Keratinocyte (primary cell): ENCODE results near the gene SDK2. TPM values are rescaled to one million over a fixed set of nuclear protein-coding genes. Genes with fewer than 3 reads are reported as not detected.

Experiments
- DNase-seq: peaks from one replicate; pipeline ENCODE4 v3.0.0-alpha.2; 2011; ENCODE audit warnings: low read depth, missing footprints, low spot score
- FAIRE-seq: peaks from 2 replicates; lab custom pipeline; 2011; peaks lifted over from hg19 to GRCh38; lab: Jason Lieb, UNC
- H2AFZ ChIP-seq: 2 replicates; pipeline ENCODE4 v1.6.0; 2012; ENCODE audit warnings: low read length, control low read depth, inconsistent platforms; ENCODE audit not compliant: control insufficient read depth
- H3K27ac ChIP-seq: 2 replicates; pipeline ENCODE4 v1.5.1; 2011; ENCODE audit warnings: low read length; ENCODE audit not compliant: control insufficient read depth, insufficient read depth
- H3K27me3 ChIP-seq: 3 replicates; pipeline ENCODE4 v1.6.0; 2011; ENCODE audit warnings: low read length; ENCODE audit not compliant: control insufficient read depth, insufficient read depth; ENCODE audit errors: extremely low read depth
- H3K36me3 ChIP-seq, 2 experiments: 2 replicates in 1 of 2; 3 replicates in 1 of 2; pipeline ENCODE4 v1.5.1; 2011; ENCODE audit warnings: low read length in 2 of 2, mild to moderate bottlenecking in 1 of 2; ENCODE audit not compliant: control insufficient read depth in 2 of 2, insufficient read depth in 2 of 2; ENCODE audit errors: extremely low read depth in 1 of 2
- H3K4me1 ChIP-seq: 3 replicates; pipeline ENCODE4 v1.5.1; 2011; ENCODE audit warnings: low read length; ENCODE audit not compliant: control insufficient read depth, insufficient read depth; ENCODE audit errors: extremely low read depth
- H3K4me2 ChIP-seq: 3 replicates; pipeline ENCODE4 v1.6.0; 2011; ENCODE audit warnings: low read depth, low read length; ENCODE audit not compliant: control insufficient read depth, insufficient read depth; ENCODE audit errors: extremely low read depth
- H3K4me3 ChIP-seq, 3 experiments: fragments of 200-600 bp in 1 of 3; sonication (generic) in 1 of 3; 2 replicates in 2 of 3; 3 replicates in 1 of 3; pipeline ENCODE4 v1.5.1; 2011 to 2016; ENCODE audit warnings: low read length in 3 of 3, mild to moderate bottlenecking in 3 of 3, control low read depth in 2 of 3, inconsistent platforms in 1 of 3, low read depth in 1 of 3, mixed read lengths in 1 of 3, mixed run types in 1 of 3, moderate library complexity in 1 of 3; ENCODE audit not compliant: control insufficient read depth in 2 of 3, insufficient read depth in 2 of 3; ENCODE audit errors: extremely low read depth in 1 of 3
- H3K79me2 ChIP-seq: 2 replicates; pipeline ENCODE4 v1.6.0; 2012; ENCODE audit warnings: low read length; ENCODE audit not compliant: control insufficient read depth, insufficient read depth
- H3K9ac ChIP-seq: 3 replicates; pipeline ENCODE4 v1.6.0; 2011; ENCODE audit warnings: low read length; ENCODE audit not compliant: control insufficient read depth, insufficient read depth; ENCODE audit errors: extremely low read depth
- H3K9me1 ChIP-seq: 3 replicates; pipeline ENCODE4 v1.6.0; 2011; ENCODE audit warnings: low read length; ENCODE audit not compliant: control insufficient read depth, insufficient read depth; ENCODE audit errors: extremely low read depth
- H3K9me3 ChIP-seq: 2 replicates; pipeline ENCODE4 v1.5.1; 2012; ENCODE audit warnings: low read depth, low read length; ENCODE audit not compliant: control insufficient read depth
- H4K20me1 ChIP-seq: 3 replicates; pipeline ENCODE4 v1.6.0; 2011; ENCODE audit warnings: low read length; ENCODE audit not compliant: control insufficient read depth, insufficient read depth; ENCODE audit errors: extremely low read depth
- EZH2 ChIP-seq: IDR thresholded peaks from one replicate; pipeline ENCODE4 v1.6.1; 2012; ENCODE audit warnings: inconsistent platforms, mild to moderate bottlenecking, low read length, moderate library complexity
- dilution Hi-C: fragments of 300-500 bp; cut with MboI; formaldehyde crosslinking; loops from one replicate; pipeline ENCODE4 v1.7.0; 2020; ENCODE audit warnings: low sequenced_read_pairs; ENCODE audit not compliant: extremely low pct_ligation_motif_present
- polyA plus RNA-seq, 5 experiments: library from polyadenylated mRNA; depleted of rRNA in 3 of 5; stranded (reverse) in 3 of 5; stranded (forward) in 1 of 5; unstranded in 1 of 5; fragments of >200 nt; gene quantifications; 1 replicate in 1 of 5; 2 replicates in 3 of 5; 3 replicates in 1 of 5; pipeline versions ENCODE4 v1.2.1 to v1.2.3, GENCODE V29; 2011 to 2012; ENCODE audit warnings: missing spikeins in 2 of 5, low read depth in 1 of 5, low replicate concordance in 1 of 5
- TF ChIP-seq, protein P1 (sequence below), 3 experiments: IDR thresholded peaks in 1 of 3; conservative IDR thresholded peaks in 1 of 3; optimal IDR thresholded peaks in 1 of 3; 2 replicates in 2 of 3; 3 replicates in 1 of 3; pipeline versions ENCODE3 to v1.5.1; 2011; ENCODE audit warnings: low read length in 3 of 3, mild to moderate bottlenecking in 3 of 3, moderate library complexity in 2 of 3, control low read depth in 1 of 3, inconsistent platforms in 1 of 3; ENCODE audit not compliant: insufficient read depth in 2 of 3; ENCODE audit errors: extremely low read depth in 1 of 3

The SDK2 gene
- polyA plus RNA-seq, 1 donor (not counting 4 experiments of a cell fraction or from before 2014, with no cell fraction given) = 1.8 TPM

DNA sequence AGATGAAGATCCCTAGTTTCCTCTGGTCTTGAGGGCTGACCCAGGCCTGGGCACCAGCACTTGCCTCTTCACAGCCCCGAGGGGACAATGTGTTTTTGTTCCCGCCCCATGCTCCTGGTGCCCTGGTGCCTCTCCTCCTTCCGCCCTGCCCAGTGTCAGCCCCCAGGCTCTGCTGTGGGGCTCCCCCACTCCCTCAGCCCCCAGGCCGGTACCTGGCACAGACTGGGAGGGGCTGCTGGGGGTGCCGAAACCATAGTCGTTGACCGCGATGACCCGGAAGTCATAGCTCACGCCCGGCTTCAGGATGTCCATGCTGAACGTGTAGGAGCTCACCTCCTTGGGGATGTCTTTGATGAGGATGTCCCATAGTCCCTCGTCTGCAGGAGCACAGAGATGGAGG lies 292.0 kb downstream of the SDK2 start:
- Histone ChIP-seq H3K36me3 (no peaks in the 10 kb centered on the region), H3K9me1 (no peaks in the 10 kb centered on the region), H3K27ac (no peak overlapping the region), H3K4me3 (no peak overlapping the region), H3K4me2 (no peak overlapping the region), H3K9me3 (no peaks in the 10 kb centered on the region), H3K27me3 (no peaks in the 10 kb centered on the region), H3K79me2 (no peaks in the 10 kb centered on the region), H4K20me1 (no peaks in the 10 kb centered on the region), H3K9ac (no peak overlapping the region), H2AFZ (no peak overlapping the region), H3K4me1 (peaks cover 3% of the 10 kb centered on the region)
- no peak for TF ChIP-seq EZH2
- TF ChIP-seq, protein P1, sequence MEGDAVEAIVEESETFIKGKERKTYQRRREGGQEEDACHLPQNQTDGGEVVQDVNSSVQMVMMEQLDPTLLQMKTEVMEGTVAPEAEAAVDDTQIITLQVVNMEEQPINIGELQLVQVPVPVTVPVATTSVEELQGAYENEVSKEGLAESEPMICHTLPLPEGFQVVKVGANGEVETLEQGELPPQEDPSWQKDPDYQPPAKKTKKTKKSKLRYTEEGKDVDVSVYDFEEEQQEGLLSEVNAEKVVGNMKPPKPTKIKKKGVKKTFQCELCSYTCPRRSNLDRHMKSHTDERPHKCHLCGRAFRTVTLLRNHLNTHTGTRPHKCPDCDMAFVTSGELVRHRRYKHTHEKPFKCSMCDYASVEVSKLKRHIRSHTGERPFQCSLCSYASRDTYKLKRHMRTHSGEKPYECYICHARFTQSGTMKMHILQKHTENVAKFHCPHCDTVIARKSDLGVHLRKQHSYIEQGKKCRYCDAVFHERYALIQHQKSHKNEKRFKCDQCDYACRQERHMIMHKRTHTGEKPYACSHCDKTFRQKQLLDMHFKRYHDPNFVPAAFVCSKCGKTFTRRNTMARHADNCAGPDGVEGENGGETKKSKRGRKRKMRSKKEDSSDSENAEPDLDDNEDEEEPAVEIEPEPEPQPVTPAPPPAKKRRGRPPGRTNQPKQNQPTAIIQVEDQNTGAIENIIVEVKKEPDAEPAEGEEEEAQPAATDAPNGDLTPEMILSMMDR (optimal IDR thresholded peaks at IDR 0.05 in 1 of 3, IDR thresholded peaks at IDR 0.05 in 1 of 3, conservative IDR thresholded peaks at IDR 0.05 in 1 of 3; ENCODE audit: extremely low read depth in 1 of 3, insufficient read depth in 2 of 3, low read length in 3 of 3) = no peak
- dilution Hi-C loops = no loop called here
- DNase-seq = no peak
- no peak for FAIRE-seq

DNA sequence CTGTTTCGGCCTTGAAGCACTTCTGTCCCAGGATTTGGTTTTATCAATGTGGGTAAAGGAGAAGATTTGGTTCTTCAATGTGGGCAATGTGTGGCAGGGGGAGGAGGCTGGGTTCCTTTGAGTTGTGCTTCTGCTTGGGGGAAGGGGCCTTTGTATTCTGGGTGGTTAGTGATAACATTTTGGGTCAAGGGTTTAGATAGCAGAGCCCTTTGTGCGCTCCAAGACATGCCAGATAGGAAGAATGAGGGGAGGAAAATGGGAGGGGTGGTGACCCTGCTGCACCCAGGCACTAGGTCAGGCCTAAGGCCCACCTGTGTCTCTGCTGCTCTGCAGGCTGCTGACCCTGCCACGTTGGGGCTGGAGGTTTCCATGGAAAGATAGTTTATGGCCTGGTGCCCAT lies 292.5 kb downstream of the SDK2 start:
- DNase-seq = no peak
- no peaks in the 10 kb centered on the region for H3K9me1 ChIP-seq
- H3K27me3 ChIP-seq = no peaks in the 10 kb centered on the region
- H3K4me3 ChIP-seq = no peak overlapping the region
- no peak for TF ChIP-seq EZH2
- TF ChIP-seq, protein P1 (optimal IDR thresholded peaks at IDR 0.05 in 1 of 3, IDR thresholded peaks at IDR 0.05 in 1 of 3, conservative IDR thresholded peaks at IDR 0.05 in 1 of 3; ENCODE audit: extremely low read depth in 1 of 3, insufficient read depth in 2 of 3, low read length in 3 of 3) = no peak
- peaks cover 3% of the 10 kb centered on the region for H3K4me1 ChIP-seq
- H2AFZ ChIP-seq = no peak overlapping the region
- no peaks in the 10 kb centered on the region for H3K79me2 ChIP-seq
- no peaks in the 10 kb centered on the region for H4K20me1 ChIP-seq
- H3K36me3 ChIP-seq = no peaks in the 10 kb centered on the region
- dilution Hi-C loops = no loop called here
- H3K27ac ChIP-seq = no peak overlapping the region
- no peaks in the 10 kb centered on the region for H3K9me3 ChIP-seq
- no peak for FAIRE-seq
- H3K9ac ChIP-seq = no peak overlapping the region
- H3K4me2 ChIP-seq = no peak overlapping the region
